Ovary (tissue), 3 donors: ENCODE measurements around the gene GOT1.

Experiments used
- POLR2A ChIP-seq: fragments of 450-650 bp; IDR thresholded peaks from one replicate; pipeline ENCODE4 v1.6.1; 2017; ENCODE audit warnings: antibody characterized with exemption, mild to moderate bottlenecking, moderate library complexity
- TF ChIP-seq, protein P1 (sequence below), 3 donors: fragments of 450-650 bp in 2 of 3; fragments of 200-600 bp in 1 of 3; IDR thresholded peaks; one replicate each; pipeline versions ENCODE4 v1.5.1 to v1.8.0; 2016 to 2022; ENCODE audit warnings: antibody characterized with exemption in 3 of 3, mild to moderate bottlenecking in 1 of 3
- donor health status: DM: no; HTN: no; CAD: no.

DNA sequence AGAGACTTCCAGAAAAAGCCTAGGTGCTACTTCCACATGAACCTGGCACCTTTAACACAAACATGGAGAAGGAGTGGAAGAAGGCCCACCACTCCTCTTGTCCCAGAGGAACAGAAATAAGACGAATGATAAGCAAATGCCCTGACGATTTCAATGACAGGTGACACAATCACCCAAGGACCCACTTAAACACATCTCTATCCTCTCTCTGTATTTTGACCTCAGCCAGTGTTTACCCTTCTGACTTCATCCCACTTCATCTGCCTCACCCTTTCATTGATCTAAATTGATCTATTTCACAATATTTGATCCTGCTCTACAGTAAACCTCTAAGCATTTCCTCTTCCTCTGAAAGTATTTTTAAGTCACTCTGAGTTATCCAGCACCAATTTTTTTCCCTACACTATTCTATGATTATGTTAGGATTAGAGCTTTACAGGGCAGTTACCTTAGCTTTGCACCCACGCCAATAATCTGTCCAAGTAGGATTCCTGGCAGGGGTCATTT lies 9.1 kb downstream of the GOT1 start:
- TF ChIP-seq, protein P1, sequence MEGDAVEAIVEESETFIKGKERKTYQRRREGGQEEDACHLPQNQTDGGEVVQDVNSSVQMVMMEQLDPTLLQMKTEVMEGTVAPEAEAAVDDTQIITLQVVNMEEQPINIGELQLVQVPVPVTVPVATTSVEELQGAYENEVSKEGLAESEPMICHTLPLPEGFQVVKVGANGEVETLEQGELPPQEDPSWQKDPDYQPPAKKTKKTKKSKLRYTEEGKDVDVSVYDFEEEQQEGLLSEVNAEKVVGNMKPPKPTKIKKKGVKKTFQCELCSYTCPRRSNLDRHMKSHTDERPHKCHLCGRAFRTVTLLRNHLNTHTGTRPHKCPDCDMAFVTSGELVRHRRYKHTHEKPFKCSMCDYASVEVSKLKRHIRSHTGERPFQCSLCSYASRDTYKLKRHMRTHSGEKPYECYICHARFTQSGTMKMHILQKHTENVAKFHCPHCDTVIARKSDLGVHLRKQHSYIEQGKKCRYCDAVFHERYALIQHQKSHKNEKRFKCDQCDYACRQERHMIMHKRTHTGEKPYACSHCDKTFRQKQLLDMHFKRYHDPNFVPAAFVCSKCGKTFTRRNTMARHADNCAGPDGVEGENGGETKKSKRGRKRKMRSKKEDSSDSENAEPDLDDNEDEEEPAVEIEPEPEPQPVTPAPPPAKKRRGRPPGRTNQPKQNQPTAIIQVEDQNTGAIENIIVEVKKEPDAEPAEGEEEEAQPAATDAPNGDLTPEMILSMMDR (IDR thresholded peaks at IDR 0.05): no peak
- no peak for TF ChIP-seq POLR2A
